Tibial nerve (tissue), 4 donors: Measurements from ENCODE around the gene OAS2. TPM values are rescaled to one million over a fixed set of nuclear protein-coding genes. Genes with fewer than 3 reads are reported as not detected.

Experiments
- DNase-seq, 2 donors: peaks; one replicate each; pipeline ENCODE4 v3.0.0-alpha.2; 2019; ENCODE audit warnings: low spot score in 2 of 2
- H3K27ac ChIP-seq, 4 donors: fragments of 200-600 bp; sonication (generic) in 3 of 4; one replicate each; pipeline ENCODE4 v1.5.1; 2017 to 2019; ENCODE audit warnings: mild to moderate bottlenecking in 1 of 4
- H3K27me3 ChIP-seq, 2 donors: fragments of 200-600 bp; sonication (generic) in 1 of 2; one replicate each; pipeline versions ENCODE4 v1.5.1 to v1.6.0; 2017 to 2019
- H3K36me3 ChIP-seq, 3 donors: fragments of 200-600 bp; sonication (generic); one replicate each; pipeline ENCODE4 v1.5.1; 2018 to 2019
- H3K4me1 ChIP-seq, 4 donors: fragments of 200-600 bp; sonication (generic) in 3 of 4; one replicate each; pipeline ENCODE4 v1.5.1; 2017 to 2019
- H3K4me3 ChIP-seq, 4 donors: fragments of 200-600 bp; sonication (generic) in 3 of 4; one replicate each; pipeline ENCODE4 v1.5.1; 2017 to 2019; ENCODE audit warnings: mild to moderate bottlenecking in 1 of 4, moderate library complexity in 1 of 4
- H3K9me3 ChIP-seq, 4 donors: fragments of 200-600 bp; sonication (generic) in 3 of 4; one replicate each; pipeline ENCODE4 v1.5.1; 2017 to 2019
- CTCF ChIP-seq, 5 experiments: fragments of 200-600 bp in 3 of 5; fragments of 450-650 bp in 2 of 5; sonication (generic) in 3 of 5; IDR thresholded peaks; one replicate each; pipeline ENCODE4 v1.5.1; 2016 to 2019; ENCODE audit warnings: antibody characterized with exemption in 5 of 5, mild to moderate bottlenecking in 3 of 5, moderate library complexity in 2 of 5
- EP300 ChIP-seq, 2 donors: sonication (generic); formaldehyde crosslinking; IDR thresholded peaks; one replicate each; pipeline ENCODE4 v1.6.1; 2017; ENCODE audit warnings: antibody characterized with exemption in 2 of 2, mild to moderate bottlenecking in 1 of 2
- POLR2A ChIP-seq, 2 donors: fragments of 450-650 bp; IDR thresholded peaks; one replicate each; pipeline ENCODE4 v1.6.1; 2017; ENCODE audit warnings: antibody characterized with exemption in 2 of 2, mild to moderate bottlenecking in 2 of 2, moderate library complexity in 2 of 2
- WGBS, 2 donors: methylation state at CpG; one replicate each; pipeline ENCODE4 v1.1.5; 2018; 5-methylcytosine and 5-hydroxymethylcytosine counted together
- total RNA-seq, 4 donors: library from RNA; depleted of rRNA; stranded (reverse); fragments of >200 nt; gene quantifications; one replicate each; pipeline ENCODE4 v1.1.0, GENCODE V29; 2016

Gene OAS2
- total RNA-seq, 4 donors from 2014 or later = 3.1 to 28.4 (median 6.3) TPM

GRCh38 chr12:112962561-112962960 is 15.8 kb upstream of the OAS2 start:
- Histone ChIP-seq H3K27me3 (no peaks in the 10 kb centered on the region), H3K9me3 (peaks cover 0 to 13% (median 0%) of the 10 kb centered on the region in 4 donors), H3K4me1 (no peaks in the 10 kb centered on the region), H3K36me3 (peaks cover 0 to 98% (median 0%) of the 10 kb centered on the region in 3 donors), H3K4me3 (no peak overlapping the region), H3K27ac (no peak overlapping the region)
- TF ChIP-seq EP300 (IDR thresholded peaks at IDR 0.05) (no peak), CTCF (IDR thresholded peaks at IDR 0.05) (no peak), POLR2A (IDR thresholded peaks at IDR 0.05) (no peak)
- no peak for DNase-seq
- 96% methylated on average over 7 of the region's 7 CpGs for WGBS, 2 donors

- Histone ChIP-seq H3K4me1 (no peaks in the 10 kb centered on the region), H3K27ac (no peak overlapping the region), H3K9me3 (peaks cover 0 to 8% (median 0%) of the 10 kb centered on the region in 4 donors), H3K36me3 (peaks cover 0 to 98% (median 0%) of the 10 kb centered on the region in 3 donors), H3K27me3 (no peaks in the 10 kb centered on the region), H3K4me3 (no peak overlapping the region)
- TF ChIP-seq CTCF (IDR thresholded peaks at IDR 0.05) = no peak
- TF ChIP-seq POLR2A (IDR thresholded peaks at IDR 0.05) = no peak
- TF ChIP-seq EP300 (IDR thresholded peaks at IDR 0.05) = no peak
- DNase-seq = no peak
- 79 to 82% methylated on average over 14 of the region's 14 CpGs for WGBS, 2 donors
Measured at GRCh38 chr12:112963227-112963861, 15.0 kb upstream of the OAS2 start.

- no peaks in the 10 kb centered on the region for H3K9me3 ChIP-seq
- H3K27me3 ChIP-seq = no peaks in the 10 kb centered on the region
- WGBS, 2 donors = 91 to 93% methylated on average over 6 of the region's 6 CpGs
- no peak for DNase-seq
- TF ChIP-seq CTCF (IDR thresholded peaks at IDR 0.05) (no peak), EP300 (IDR thresholded peaks at IDR 0.05) (no peak), POLR2A (IDR thresholded peaks at IDR 0.05) (no peak)
- no peak overlapping the region for H3K27ac ChIP-seq
- no peaks in the 10 kb centered on the region for H3K4me1 ChIP-seq
- peaks cover 0 to 98% (median 0%) of the 10 kb centered on the region in 3 donors for H3K36me3 ChIP-seq
- no peak overlapping the region for H3K4me3 ChIP-seq
Measured at GRCh38 chr12:112964067-112964670, 14.2 kb upstream of the OAS2 start.

GRCh38 chr12:112964915-112965314 is 13.4 kb upstream of the OAS2 start:
- no peak for TF ChIP-seq EP300 (IDR thresholded peaks at IDR 0.05)
- no peak overlapping the region for H3K27ac ChIP-seq
- H3K4me3 ChIP-seq = no peak overlapping the region
- DNase-seq = no peak
- H3K27me3 ChIP-seq = no peaks in the 10 kb centered on the region
- no peaks in the 10 kb centered on the region for H3K9me3 ChIP-seq
- 89 to 97% methylated on average over 4 of the region's 4 CpGs for WGBS, 2 donors
- H3K36me3 ChIP-seq = peaks cover 0 to 100% (median 0%) of the 10 kb centered on the region in 3 donors
- no peaks in the 10 kb centered on the region for H3K4me1 ChIP-seq

- Histone ChIP-seq H3K9me3 (no peaks in the 10 kb centered on the region), H3K4me3 (no peak overlapping the region), H3K27me3 (no peaks in the 10 kb centered on the region), H3K4me1 (no peaks in the 10 kb centered on the region), H3K27ac (no peak overlapping the region), H3K36me3 (peaks cover 0 to 100% (median 0%) of the 10 kb centered on the region in 3 donors)
- no peak for TF ChIP-seq POLR2A (IDR thresholded peaks at IDR 0.05)
- no peak for TF ChIP-seq EP300 (IDR thresholded peaks at IDR 0.05)
- no peak for TF ChIP-seq CTCF (IDR thresholded peaks at IDR 0.05)
- WGBS, 2 donors = 90 to 91% methylated on average over 15 of the region's 15 CpGs
- no peak for DNase-seq
Measured at GRCh38 chr12:112965643-112966042, 12.7 kb upstream of the OAS2 start.
